SK-N-SH treated with all-trans-retinoic acid at 6 μM for 48 hours (cell line): ENCODE results near the gene GMEB2.

Source experiments
- ATAC-seq: fragments of 200-7000 bp; cut with Tn5 transposase; 3 replicates; pipeline ENCODE4 v1.9.1; 2020; ENCODE audit warnings: mild to moderate bottlenecking, moderate library complexity
- ARNTL ChIP-seq: fragments of 450-650 bp; formaldehyde crosslinking; IDR thresholded peaks from 2 replicates; pipeline ENCODE4 v1.5.0; 2020; ENCODE audit warnings: low read depth, mild to moderate bottlenecking, moderate library complexity, borderline replicate concordance
- BACH2 ChIP-seq: fragments of 250-450 bp; sonication (Bioruptor Pico); IDR thresholded peaks from 2 replicates; pipeline ENCODE4 v1.9.0; 2021; ENCODE audit warnings: mild to moderate bottlenecking, borderline replicate concordance
- CSDC2 ChIP-seq: fragments of 250-450 bp; sonication (Bioruptor Pico); IDR thresholded peaks from 2 replicates; pipeline ENCODE4 v1.5.0; 2020; ENCODE audit warnings: mild to moderate bottlenecking, moderate library complexity
- ESRRG ChIP-seq: fragments of 250-450 bp; sonication (Bioruptor Pico); IDR thresholded peaks from 2 replicates; pipeline ENCODE4 v1.6.1; 2021; ENCODE audit warnings: mild to moderate bottlenecking
- GLIS3 ChIP-seq: fragments of 250-450 bp; sonication (Bioruptor Pico); IDR thresholded peaks from 2 replicates; pipeline ENCODE4 v1.5.0; 2020; ENCODE audit warnings: mild to moderate bottlenecking, moderate library complexity
- ISL1 ChIP-seq: fragments of 250-450 bp; sonication (Bioruptor Pico); IDR thresholded peaks from 2 replicates; pipeline ENCODE4 v2.1.2; 2022; ENCODE audit warnings: mild to moderate bottlenecking, moderate library complexity
- OSR1 ChIP-seq: fragments of 250-450 bp; sonication (Bioruptor Pico); IDR thresholded peaks from 2 replicates; pipeline ENCODE4 v1.8.0; 2022; ENCODE audit warnings: moderate library complexity, mild to moderate bottlenecking, inconsistent platforms
- PPARA ChIP-seq: fragments of 250-450 bp; sonication (Bioruptor Pico); IDR thresholded peaks from 2 replicates; pipeline ENCODE4 v1.5.0; 2020; ENCODE audit warnings: mild to moderate bottlenecking, borderline replicate concordance
- RARB ChIP-seq: fragments of 250-450 bp; sonication (Bioruptor Pico); IDR thresholded peaks from 2 replicates; pipeline ENCODE4 v1.8.0; 2021; ENCODE audit warnings: mild to moderate bottlenecking, moderate library complexity
- SNAI2 ChIP-seq: fragments of 250-450 bp; sonication (Bioruptor Pico); IDR thresholded peaks from 2 replicates; pipeline ENCODE4 v1.5.0; 2020; ENCODE audit warnings: mild to moderate bottlenecking, moderate library complexity
- TCF4 ChIP-seq: fragments of 250-450 bp; sonication (Bioruptor Pico); IDR thresholded peaks from 2 replicates; pipeline ENCODE4 v1.8.0; 2021; ENCODE audit warnings: mild to moderate bottlenecking, moderate library complexity, borderline replicate concordance
- TOX ChIP-seq: fragments of 250-450 bp; sonication (Bioruptor Pico); IDR thresholded peaks from 2 replicates; pipeline ENCODE4 v1.8.0; 2021; ENCODE audit warnings: mild to moderate bottlenecking, moderate library complexity, borderline replicate concordance
- ZC3H10 ChIP-seq: fragments of 250-450 bp; sonication (Bioruptor Pico); IDR thresholded peaks from 2 replicates; pipeline ENCODE4 v1.5.1; 2021; ENCODE audit warnings: mild to moderate bottlenecking, moderate library complexity
- ZFP3 ChIP-seq: fragments of 250-450 bp; sonication (Bioruptor Pico); IDR thresholded peaks from 2 replicates; pipeline ENCODE4 v1.5.0; 2020; ENCODE audit warnings: mild to moderate bottlenecking, moderate library complexity
- ZFP30 ChIP-seq: fragments of 450-650 bp; formaldehyde crosslinking; IDR thresholded peaks from 2 replicates; pipeline ENCODE4 v1.5.0; 2022; ENCODE audit warnings: mild to moderate bottlenecking, moderate library complexity
- ZNF565 ChIP-seq: fragments of 450-650 bp; formaldehyde crosslinking; conservative IDR thresholded peaks from 2 replicates; pipeline ENCODE4 v1.5.0; 2020; ENCODE audit warnings: low read depth, mild to moderate bottlenecking, moderate library complexity
- ZNF70 ChIP-seq: fragments of 450-650 bp; formaldehyde crosslinking; IDR thresholded peaks from 2 replicates; pipeline ENCODE4 v1.5.0; 2020; ENCODE audit warnings: mild to moderate bottlenecking, moderate library complexity
- ZNF8 ChIP-seq: fragments of 450-650 bp; formaldehyde crosslinking; IDR thresholded peaks from 2 replicates; pipeline ENCODE4 v1.5.0; 2020; ENCODE audit warnings: mild to moderate bottlenecking, moderate library complexity
- TF ChIP-seq, protein P1 (sequence below): fragments of 250-450 bp; sonication (Bioruptor Pico); IDR thresholded peaks from 2 replicates; pipeline ENCODE4 v1.8.0; 2020; ENCODE audit warnings: mild to moderate bottlenecking, moderate library complexity, borderline replicate concordance
- TF ChIP-seq, protein P2 (sequence below): fragments of 250-450 bp; sonication (Bioruptor Pico); IDR thresholded peaks from 2 replicates; pipeline ENCODE4 v1.5.0; 2020; ENCODE audit warnings: mild to moderate bottlenecking, moderate library complexity
- TF ChIP-seq, protein P3 (sequence below): fragments of 250-450 bp; sonication (Bioruptor Pico); IDR thresholded peaks from 2 replicates; pipeline ENCODE4 v1.5.1; 2020; ENCODE audit warnings: low read depth, mild to moderate bottlenecking, moderate library complexity
- TF ChIP-seq, protein P4 (sequence below): fragments of 250-450 bp; sonication (Bioruptor Pico); IDR thresholded peaks from 2 replicates; pipeline ENCODE4 v1.8.0; 2021; ENCODE audit warnings: low read depth, mild to moderate bottlenecking, moderate library complexity, borderline replicate concordance
- TF ChIP-seq, protein P5 (sequence below): fragments of 250-450 bp; sonication (Bioruptor Pico); IDR thresholded peaks from 2 replicates; pipeline ENCODE4 v1.5.1; 2021; ENCODE audit warnings: mild to moderate bottlenecking, moderate library complexity

Gene GMEB2

DNA sequence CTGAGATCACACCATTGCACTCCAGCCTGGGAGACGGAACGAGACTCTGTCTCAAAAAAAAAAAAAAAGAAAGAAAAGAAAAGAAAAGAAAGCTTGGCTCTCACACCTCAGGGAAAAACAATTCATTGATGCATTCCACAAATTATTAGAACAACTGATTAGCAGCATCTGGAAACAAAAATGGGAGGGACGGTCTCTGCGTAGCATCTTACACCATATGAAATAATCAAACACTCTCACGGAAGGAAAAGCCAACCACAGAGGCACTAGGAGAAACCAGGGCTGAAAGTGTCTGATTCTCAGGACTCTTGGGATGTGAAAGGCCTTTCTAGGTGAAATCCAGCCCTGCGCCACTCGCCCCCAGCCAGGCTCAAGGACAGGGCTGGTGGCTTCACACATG is 50.6 kb downstream of the GMEB2 start:
- TF ChIP-seq OSR1 (CRISPR knock-in tag): no peak
- TF ChIP-seq ISL1 (CRISPR knock-in tag): no peak
- no peak for TF ChIP-seq ZFP3
- no peak for TF ChIP-seq BACH2 (CRISPR knock-in tag)
- TF ChIP-seq, protein P1, sequence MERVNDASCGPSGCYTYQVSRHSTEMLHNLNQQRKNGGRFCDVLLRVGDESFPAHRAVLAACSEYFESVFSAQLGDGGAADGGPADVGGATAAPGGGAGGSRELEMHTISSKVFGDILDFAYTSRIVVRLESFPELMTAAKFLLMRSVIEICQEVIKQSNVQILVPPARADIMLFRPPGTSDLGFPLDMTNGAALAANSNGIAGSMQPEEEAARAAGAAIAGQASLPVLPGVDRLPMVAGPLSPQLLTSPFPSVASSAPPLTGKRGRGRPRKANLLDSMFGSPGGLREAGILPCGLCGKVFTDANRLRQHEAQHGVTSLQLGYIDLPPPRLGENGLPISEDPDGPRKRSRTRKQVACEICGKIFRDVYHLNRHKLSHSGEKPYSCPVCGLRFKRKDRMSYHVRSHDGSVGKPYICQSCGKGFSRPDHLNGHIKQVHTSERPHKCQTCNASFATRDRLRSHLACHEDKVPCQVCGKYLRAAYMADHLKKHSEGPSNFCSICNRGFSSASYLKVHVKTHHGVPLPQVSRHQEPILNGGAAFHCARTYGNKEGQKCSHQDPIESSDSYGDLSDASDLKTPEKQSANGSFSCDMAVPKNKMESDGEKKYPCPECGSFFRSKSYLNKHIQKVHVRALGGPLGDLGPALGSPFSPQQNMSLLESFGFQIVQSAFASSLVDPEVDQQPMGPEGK (CRISPR knock-in tag): no peak
- no peak for TF ChIP-seq PPARA (CRISPR knock-in tag)
- TF ChIP-seq, protein P2, sequence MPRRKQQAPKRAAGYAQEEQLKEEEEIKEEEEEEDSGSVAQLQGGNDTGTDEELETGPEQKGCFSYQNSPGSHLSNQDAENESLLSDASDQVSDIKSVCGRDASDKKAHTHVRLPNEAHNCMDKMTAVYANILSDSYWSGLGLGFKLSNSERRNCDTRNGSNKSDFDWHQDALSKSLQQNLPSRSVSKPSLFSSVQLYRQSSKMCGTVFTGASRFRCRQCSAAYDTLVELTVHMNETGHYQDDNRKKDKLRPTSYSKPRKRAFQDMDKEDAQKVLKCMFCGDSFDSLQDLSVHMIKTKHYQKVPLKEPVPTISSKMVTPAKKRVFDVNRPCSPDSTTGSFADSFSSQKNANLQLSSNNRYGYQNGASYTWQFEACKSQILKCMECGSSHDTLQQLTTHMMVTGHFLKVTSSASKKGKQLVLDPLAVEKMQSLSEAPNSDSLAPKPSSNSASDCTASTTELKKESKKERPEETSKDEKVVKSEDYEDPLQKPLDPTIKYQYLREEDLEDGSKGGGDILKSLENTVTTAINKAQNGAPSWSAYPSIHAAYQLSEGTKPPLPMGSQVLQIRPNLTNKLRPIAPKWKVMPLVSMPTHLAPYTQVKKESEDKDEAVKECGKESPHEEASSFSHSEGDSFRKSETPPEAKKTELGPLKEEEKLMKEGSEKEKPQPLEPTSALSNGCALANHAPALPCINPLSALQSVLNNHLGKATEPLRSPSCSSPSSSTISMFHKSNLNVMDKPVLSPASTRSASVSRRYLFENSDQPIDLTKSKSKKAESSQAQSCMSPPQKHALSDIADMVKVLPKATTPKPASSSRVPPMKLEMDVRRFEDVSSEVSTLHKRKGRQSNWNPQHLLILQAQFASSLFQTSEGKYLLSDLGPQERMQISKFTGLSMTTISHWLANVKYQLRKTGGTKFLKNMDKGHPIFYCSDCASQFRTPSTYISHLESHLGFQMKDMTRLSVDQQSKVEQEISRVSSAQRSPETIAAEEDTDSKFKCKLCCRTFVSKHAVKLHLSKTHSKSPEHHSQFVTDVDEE (CRISPR knock-in tag): no peak
- TF ChIP-seq ZFP30 (CRISPR knock-in tag): no peak
- TF ChIP-seq ARNTL: no peak
- TF ChIP-seq ESRRG (CRISPR knock-in tag): no peak
- TF ChIP-seq, protein P3, sequence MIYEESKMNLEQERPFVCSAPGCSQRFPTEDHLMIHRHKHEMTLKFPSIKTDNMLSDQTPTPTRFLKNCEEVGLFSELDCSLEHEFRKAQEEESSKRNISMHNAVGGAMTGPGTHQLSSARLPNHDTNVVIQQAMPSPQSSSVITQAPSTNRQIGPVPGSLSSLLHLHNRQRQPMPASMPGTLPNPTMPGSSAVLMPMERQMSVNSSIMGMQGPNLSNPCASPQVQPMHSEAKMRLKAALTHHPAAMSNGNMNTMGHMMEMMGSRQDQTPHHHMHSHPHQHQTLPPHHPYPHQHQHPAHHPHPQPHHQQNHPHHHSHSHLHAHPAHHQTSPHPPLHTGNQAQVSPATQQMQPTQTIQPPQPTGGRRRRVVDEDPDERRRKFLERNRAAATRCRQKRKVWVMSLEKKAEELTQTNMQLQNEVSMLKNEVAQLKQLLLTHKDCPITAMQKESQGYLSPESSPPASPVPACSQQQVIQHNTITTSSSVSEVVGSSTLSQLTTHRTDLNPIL: no peak
- TF ChIP-seq ZNF565 (CRISPR knock-in tag): no peak
- TF ChIP-seq RARB (CRISPR knock-in tag): no peak
- TF ChIP-seq GLIS3 (CRISPR knock-in tag): no peak
- TF ChIP-seq, protein P4, sequence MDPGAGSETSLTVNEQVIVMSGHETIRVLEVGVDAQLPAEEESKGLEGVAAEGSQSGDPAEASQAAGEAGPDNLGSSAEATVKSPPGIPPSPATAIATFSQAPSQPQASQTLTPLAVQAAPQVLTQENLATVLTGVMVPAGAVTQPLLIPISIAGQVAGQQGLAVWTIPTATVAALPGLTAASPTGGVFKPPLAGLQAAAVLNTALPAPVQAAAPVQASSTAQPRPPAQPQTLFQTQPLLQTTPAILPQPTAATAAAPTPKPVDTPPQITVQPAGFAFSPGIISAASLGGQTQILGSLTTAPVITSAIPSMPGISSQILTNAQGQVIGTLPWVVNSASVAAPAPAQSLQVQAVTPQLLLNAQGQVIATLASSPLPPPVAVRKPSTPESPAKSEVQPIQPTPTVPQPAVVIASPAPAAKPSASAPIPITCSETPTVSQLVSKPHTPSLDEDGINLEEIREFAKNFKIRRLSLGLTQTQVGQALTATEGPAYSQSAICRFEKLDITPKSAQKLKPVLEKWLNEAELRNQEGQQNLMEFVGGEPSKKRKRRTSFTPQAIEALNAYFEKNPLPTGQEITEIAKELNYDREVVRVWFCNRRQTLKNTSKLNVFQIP (CRISPR knock-in tag): no peak
- TF ChIP-seq ZNF70 (CRISPR knock-in tag): no peak
- TF ChIP-seq TOX (CRISPR knock-in tag): no peak
- no peak for TF ChIP-seq CSDC2 (CRISPR knock-in tag)
- TF ChIP-seq, all 23 proteins: peak for 0
- no peak for ATAC-seq

DNA sequence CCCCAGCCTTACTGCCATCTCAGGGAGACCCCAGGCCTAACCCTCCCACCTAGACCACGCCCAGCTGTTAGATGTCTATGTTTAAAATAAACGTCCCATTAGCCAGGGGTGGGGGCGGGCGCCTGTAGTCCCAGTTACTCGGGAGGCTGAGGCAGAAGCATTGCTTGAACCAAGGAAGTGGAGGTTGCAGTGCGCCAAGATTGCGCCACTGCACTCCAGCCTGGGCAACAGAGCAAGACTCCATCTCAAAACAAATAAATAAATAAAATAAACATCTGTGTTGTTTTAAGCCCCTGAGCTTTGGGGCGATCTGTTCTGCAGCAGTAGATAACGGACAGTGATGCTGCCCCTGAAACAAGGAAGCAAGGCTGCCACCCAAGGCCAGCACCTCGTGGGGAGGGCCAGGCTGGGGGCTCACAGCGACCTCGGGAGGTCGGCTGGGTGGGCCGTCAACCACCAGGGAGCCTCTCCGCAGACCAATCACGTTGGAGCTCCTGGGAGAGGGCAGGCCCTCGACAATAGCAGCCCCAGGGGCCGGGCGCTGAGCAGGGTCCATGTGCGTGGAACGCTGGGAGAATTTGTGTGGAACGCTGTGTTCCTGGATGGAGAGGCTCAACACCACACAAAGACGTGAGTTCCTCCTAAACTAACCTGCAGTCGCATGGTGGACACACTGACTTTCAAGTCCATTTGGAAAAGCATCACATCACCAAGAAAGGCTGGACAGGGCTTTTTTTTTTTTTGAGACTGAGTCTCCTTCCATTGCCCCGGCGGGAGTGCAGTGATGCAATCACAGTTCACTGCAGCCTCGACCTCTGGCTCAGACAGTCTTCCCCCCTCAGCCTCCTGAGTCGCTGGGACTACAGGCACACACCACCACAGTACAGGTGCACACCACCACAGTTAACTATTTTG is 51.8 kb downstream of the GMEB2 start:
- no peak for TF ChIP-seq ZNF8 (CRISPR knock-in tag)
- TF ChIP-seq ARNTL: no peak
- no peak for TF ChIP-seq ZNF70 (CRISPR knock-in tag)
- TF ChIP-seq, protein P4 (CRISPR knock-in tag): no peak
- TF ChIP-seq RARB (CRISPR knock-in tag): no peak
- no peak for TF ChIP-seq ZFP3
- TF ChIP-seq, protein P1 (CRISPR knock-in tag): no peak
- no peak for TF ChIP-seq ZNF565 (CRISPR knock-in tag)
- TF ChIP-seq PPARA (CRISPR knock-in tag): no peak
- TF ChIP-seq, protein P5, sequence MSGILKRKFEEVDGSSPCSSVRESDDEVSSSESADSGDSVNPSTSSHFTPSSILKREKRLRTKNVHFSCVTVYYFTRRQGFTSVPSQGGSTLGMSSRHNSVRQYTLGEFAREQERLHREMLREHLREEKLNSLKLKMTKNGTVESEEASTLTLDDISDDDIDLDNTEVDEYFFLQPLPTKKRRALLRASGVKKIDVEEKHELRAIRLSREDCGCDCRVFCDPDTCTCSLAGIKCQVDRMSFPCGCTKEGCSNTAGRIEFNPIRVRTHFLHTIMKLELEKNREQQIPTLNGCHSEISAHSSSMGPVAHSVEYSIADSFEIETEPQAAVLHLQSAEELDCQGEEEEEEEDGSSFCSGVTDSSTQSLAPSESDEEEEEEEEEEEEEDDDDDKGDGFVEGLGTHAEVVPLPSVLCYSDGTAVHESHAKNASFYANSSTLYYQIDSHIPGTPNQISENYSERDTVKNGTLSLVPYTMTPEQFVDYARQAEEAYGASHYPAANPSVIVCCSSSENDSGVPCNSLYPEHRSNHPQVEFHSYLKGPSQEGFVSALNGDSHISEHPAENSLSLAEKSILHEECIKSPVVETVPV (CRISPR knock-in tag): no peak
- TF ChIP-seq OSR1 (CRISPR knock-in tag): no peak
- no peak for TF ChIP-seq TCF4
- TF ChIP-seq CSDC2 (CRISPR knock-in tag): no peak
- TF ChIP-seq, protein P3: no peak
- no peak for TF ChIP-seq ZC3H10
- TF ChIP-seq TOX (CRISPR knock-in tag): no peak
- TF ChIP-seq SNAI2 (CRISPR knock-in tag): no peak
- TF ChIP-seq ZFP30 (CRISPR knock-in tag): no peak
- no peak for ATAC-seq
